ENCODE results near the gene XKR8.
A peak's percentile ranks its signal among the peaks of the same experiment; 100 is the strongest.

The XKR8 gene

GRCh38 chr1:27959792-27960603 lies at the start of gene XKR8:
Gene XKR8, plus strand, starts transcription at chr1:27959973. Its CDS starts 97 bp downstream, at chr1:27960070.
- peaks cover 19% of the 10 kb centered on the region for H3K36me3 ChIP-seq (ENCODE audit: control insufficient read depth, low read depth, low read length)
- no peaks in the 10 kb centered on the region for H3K27me3 ChIP-seq (ENCODE audit: control insufficient read depth, insufficient read depth, low read length)
- H3K9me3 ChIP-seq (ENCODE audit: control insufficient read depth, low read depth, low read length): no peaks in the 10 kb centered on the region
- peak within 1 kb of the TSS; percentile 88 for H3K9ac ChIP-seq (ENCODE audit: low read length)
- peak within 1 kb of the TSS; percentile 79 for H3K4me3 ChIP-seq (ENCODE audit: low read length)
- peak within 1 kb of the TSS; percentile 77 for H3K27ac ChIP-seq (ENCODE audit: low read length)
- peaks cover 8% of the 10 kb centered on the region for H3K4me1 ChIP-seq (ENCODE audit: control insufficient read depth, low read depth, low read length)

GRCh38 chr1:27912429-27912828 lies 47.3 kb upstream of the XKR8 start:
- no peak overlapping the region for H3K4me3 ChIP-seq (ENCODE audit: low read length)
- peaks cover 16% of the 10 kb centered on the region for H3K27me3 ChIP-seq (ENCODE audit: control insufficient read depth, insufficient read depth, low read length)
- H3K4me1 ChIP-seq (ENCODE audit: control insufficient read depth, low read depth, low read length): no peaks in the 10 kb centered on the region
- no peak overlapping the region for H3K9ac ChIP-seq (ENCODE audit: low read length)
- H3K27ac ChIP-seq (ENCODE audit: low read length): no peak overlapping the region
- H3K36me3 ChIP-seq (ENCODE audit: control insufficient read depth, low read depth, low read length): peaks cover 43% of the 10 kb centered on the region
- H3K9me3 ChIP-seq (ENCODE audit: control insufficient read depth, low read depth, low read length): peaks cover 5% of the 10 kb centered on the region

GRCh38 chr1:27915082-27915575 lies 44.6 kb upstream of the XKR8 start:
- H3K9ac ChIP-seq (ENCODE audit: low read length): no peak overlapping the region
- H3K36me3 ChIP-seq (ENCODE audit: control insufficient read depth, low read depth, low read length): peaks cover 19% of the 10 kb centered on the region
- no peak overlapping the region for H3K27ac ChIP-seq (ENCODE audit: low read length)
- no peak overlapping the region for H3K4me3 ChIP-seq (ENCODE audit: low read length)
- H3K27me3 ChIP-seq (ENCODE audit: control insufficient read depth, insufficient read depth, low read length): peaks cover 31% of the 10 kb centered on the region
- H3K9me3 ChIP-seq (ENCODE audit: control insufficient read depth, low read depth, low read length): peaks cover 5% of the 10 kb centered on the region
- no peaks in the 10 kb centered on the region for H3K4me1 ChIP-seq (ENCODE audit: control insufficient read depth, low read depth, low read length)

GRCh38 chr1:27922272-27922671 lies 37.5 kb upstream of the XKR8 start:
- peaks cover 17% of the 10 kb centered on the region for H3K27me3 ChIP-seq (ENCODE audit: control insufficient read depth, insufficient read depth, low read length)
- no peaks in the 10 kb centered on the region for H3K4me1 ChIP-seq (ENCODE audit: control insufficient read depth, low read depth, low read length)
- no peaks in the 10 kb centered on the region for H3K9me3 ChIP-seq (ENCODE audit: control insufficient read depth, low read depth, low read length)
- H3K36me3 ChIP-seq (ENCODE audit: control insufficient read depth, low read depth, low read length): no peaks in the 10 kb centered on the region
- H3K4me3 ChIP-seq (ENCODE audit: low read length): no peak overlapping the region
- H3K9ac ChIP-seq (ENCODE audit: low read length): no peak overlapping the region
- no peak overlapping the region for H3K27ac ChIP-seq (ENCODE audit: low read length)

GRCh38 chr1:27928216-27928954 lies 31.4 kb upstream of the XKR8 start:
- no peaks in the 10 kb centered on the region for H3K9me3 ChIP-seq (ENCODE audit: control insufficient read depth, low read depth, low read length)
- H3K9ac ChIP-seq (ENCODE audit: low read length): no peak overlapping the region
- no peaks in the 10 kb centered on the region for H3K27me3 ChIP-seq (ENCODE audit: control insufficient read depth, insufficient read depth, low read length)
- peaks cover 5% of the 10 kb centered on the region for H3K4me1 ChIP-seq (ENCODE audit: control insufficient read depth, low read depth, low read length)
- no peak overlapping the region for H3K4me3 ChIP-seq (ENCODE audit: low read length)
- H3K36me3 ChIP-seq (ENCODE audit: control insufficient read depth, low read depth, low read length): no peaks in the 10 kb centered on the region
- H3K27ac ChIP-seq (ENCODE audit: low read length): no peak overlapping the region

- Histone ChIP-seq H3K4me1 (ENCODE audit: control insufficient read depth, low read depth, low read length) (peaks cover 5% of the 10 kb centered on the region), H3K27me3 (ENCODE audit: control insufficient read depth, insufficient read depth, low read length) (peaks cover 4% of the 10 kb centered on the region), H3K36me3 (ENCODE audit: control insufficient read depth, low read depth, low read length) (no peaks in the 10 kb centered on the region), H3K4me3 (ENCODE audit: low read length) (no peak overlapping the region), H3K27ac (ENCODE audit: low read length) (no peak overlapping the region), H3K9ac (ENCODE audit: low read length) (no peak overlapping the region), H3K9me3 (ENCODE audit: control insufficient read depth, low read depth, low read length) (no peaks in the 10 kb centered on the region)
Observed at GRCh38 chr1:27931184-27931583, 28.6 kb upstream of the XKR8 start.

GRCh38 chr1:27931759-27932158 lies 28.0 kb upstream of the XKR8 start:
- Histone ChIP-seq H3K9me3 (ENCODE audit: control insufficient read depth, low read depth, low read length) (no peaks in the 10 kb centered on the region), H3K27me3 (ENCODE audit: control insufficient read depth, insufficient read depth, low read length) (peaks cover 4% of the 10 kb centered on the region), H3K9ac (ENCODE audit: low read length) (no peak overlapping the region), H3K36me3 (ENCODE audit: control insufficient read depth, low read depth, low read length) (no peaks in the 10 kb centered on the region), H3K4me1 (ENCODE audit: control insufficient read depth, low read depth, low read length) (peaks cover 5% of the 10 kb centered on the region), H3K27ac (ENCODE audit: low read length) (no peak overlapping the region), H3K4me3 (ENCODE audit: low read length) (no peak overlapping the region)

GRCh38 chr1:27934818-27935549 lies 24.8 kb upstream of the XKR8 start, which contains the start of gene SMPDL3B:
Gene SMPDL3B, plus strand, starts transcription at chr1:27935000. Its CDS starts 184 bp downstream, at chr1:27935184.
- no peaks in the 10 kb centered on the region for H3K36me3 ChIP-seq (ENCODE audit: control insufficient read depth, low read depth, low read length)
- peaks cover 4% of the 10 kb centered on the region for H3K27me3 ChIP-seq (ENCODE audit: control insufficient read depth, insufficient read depth, low read length)
- H3K9me3 ChIP-seq (ENCODE audit: control insufficient read depth, low read depth, low read length): no peaks in the 10 kb centered on the region
- peak within 1 kb of the TSS; percentile 49 for H3K27ac ChIP-seq (ENCODE audit: low read length)
- peaks cover 21% of the 10 kb centered on the region for H3K4me1 ChIP-seq (ENCODE audit: control insufficient read depth, low read depth, low read length)
- H3K9ac ChIP-seq (ENCODE audit: low read length): peak within 1 kb of the TSS; percentile 73
- peak within 1 kb of the TSS; percentile 70 for H3K4me3 ChIP-seq (ENCODE audit: low read length)

GRCh38 chr1:27935721-27936120 lies 24.1 kb upstream of the XKR8 start:
- peak overlapping the region; percentile 73 for H3K9ac ChIP-seq (ENCODE audit: low read length)
- peaks cover 4% of the 10 kb centered on the region for H3K27me3 ChIP-seq (ENCODE audit: control insufficient read depth, insufficient read depth, low read length)
- H3K4me1 ChIP-seq (ENCODE audit: control insufficient read depth, low read depth, low read length): peaks cover 21% of the 10 kb centered on the region
- no peaks in the 10 kb centered on the region for H3K36me3 ChIP-seq (ENCODE audit: control insufficient read depth, low read depth, low read length)
- no peaks in the 10 kb centered on the region for H3K9me3 ChIP-seq (ENCODE audit: control insufficient read depth, low read depth, low read length)
- peak overlapping the region; percentile 70 for H3K4me3 ChIP-seq (ENCODE audit: low read length)
- no peak overlapping the region for H3K27ac ChIP-seq (ENCODE audit: low read length)

GRCh38 chr1:27936370-27936769 lies 23.4 kb upstream of the XKR8 start:
- peaks cover 21% of the 10 kb centered on the region for H3K4me1 ChIP-seq (ENCODE audit: control insufficient read depth, low read depth, low read length)
- H3K9ac ChIP-seq (ENCODE audit: low read length): no peak overlapping the region
- H3K27ac ChIP-seq (ENCODE audit: low read length): no peak overlapping the region
- peaks cover 4% of the 10 kb centered on the region for H3K27me3 ChIP-seq (ENCODE audit: control insufficient read depth, insufficient read depth, low read length)
- peak overlapping the region; percentile 70 for H3K4me3 ChIP-seq (ENCODE audit: low read length)
- H3K36me3 ChIP-seq (ENCODE audit: control insufficient read depth, low read depth, low read length): no peaks in the 10 kb centered on the region
- H3K9me3 ChIP-seq (ENCODE audit: control insufficient read depth, low read depth, low read length): no peaks in the 10 kb centered on the region

- Histone ChIP-seq H3K36me3 (ENCODE audit: control insufficient read depth, low read depth, low read length) (peaks cover 4% of the 10 kb centered on the region), H3K27me3 (ENCODE audit: control insufficient read depth, insufficient read depth, low read length) (peaks cover 4% of the 10 kb centered on the region), H3K4me1 (ENCODE audit: control insufficient read depth, low read depth, low read length) (peaks cover 18% of the 10 kb centered on the region), H3K4me3 (ENCODE audit: low read length) (peak overlapping the region; percentile 19), H3K27ac (ENCODE audit: low read length) (no peak overlapping the region), H3K9ac (ENCODE audit: low read length) (peak overlapping the region; percentile 28), H3K9me3 (ENCODE audit: control insufficient read depth, low read depth, low read length) (no peaks in the 10 kb centered on the region)
Observed at GRCh38 chr1:27937524-27937836, 22.3 kb upstream of the XKR8 start.

Data from iPS-18a (cell line).